GM18868 (cell line): Measurements from ENCODE around the gene SLC15A2.
"Not testable (repeated sequence)": the region's sequence is repeated elsewhere in the genome, so short reads cannot be mapped to it uniquely, and the experiment has no call there.

Experiments used
- ATAC-seq: cut with Tn5 transposase; IDR thresholded peaks from one replicate; pipeline ENCODE4 v1.9.1; 2021; ENCODE audit warnings: mild to moderate bottlenecking, moderate library complexity; ENCODE audit not compliant: unreplicated experiment

Gene SLC15A2

GRCh38 chr3:121894301-121894990 is at the start of gene SLC15A2:
Gene SLC15A2 (plus strand): TSS chr3:121894401. CDS start chr3:121894477, 76 bp downstream.
- no peak for ATAC-seq

GRCh38 chr3:121844892-121845291 is 49.3 kb upstream of the SLC15A2 start:
- ATAC-seq: no peak

- ATAC-seq: no peak
These were observed 41.9 kb upstream of the SLC15A2 start for GRCh38 chr3:121852256-121852655.

- no peak for ATAC-seq
These were observed 38.6 kb upstream of the SLC15A2 start for GRCh38 chr3:121855555-121855954.

- ATAC-seq: not testable (repeated sequence)
These were observed 36.4 kb upstream of the SLC15A2 start for GRCh38 chr3:121857778-121858177.

GRCh38 chr3:121863247-121863646 is 31.0 kb upstream of the SLC15A2 start:
- not testable (repeated sequence) for ATAC-seq

- no peak for ATAC-seq
These were observed 30.4 kb upstream of the SLC15A2 start for GRCh38 chr3:121863801-121864200.

- ATAC-seq: no peak
These were observed 24.5 kb upstream of the SLC15A2 start for GRCh38 chr3:121869736-121870135.

- ATAC-seq: no peak
These were observed 23.5 kb upstream of the SLC15A2 start for GRCh38 chr3:121870717-121871116.

- no peak for ATAC-seq
These were observed 22.8 kb upstream of the SLC15A2 start for GRCh38 chr3:121871430-121871829.

GRCh38 chr3:121878411-121878810 is 15.8 kb upstream of the SLC15A2 start:
- ATAC-seq: no peak

- ATAC-seq: no peak
These were observed 10.7 kb upstream of the SLC15A2 start for GRCh38 chr3:121883507-121883906.

GRCh38 chr3:121885386-121885785 is 8.8 kb upstream of the SLC15A2 start:
- no peak for ATAC-seq

GRCh38 chr3:121895121-121895520 is 920 bp downstream of the SLC15A2 start:
- ATAC-seq: no peak

GRCh38 chr3:121895736-121896135 is 1.5 kb downstream of the SLC15A2 start:
- ATAC-seq: no peak

- no peak for ATAC-seq
These were observed 2.6 kb downstream of the SLC15A2 start for GRCh38 chr3:121896823-121897222.

- ATAC-seq: no peak
These were observed 3.1 kb downstream of the SLC15A2 start for GRCh38 chr3:121897296-121897695.

GRCh38 chr3:121913305-121913990 is 19.2 kb downstream of the SLC15A2 start:
- no peak for ATAC-seq

- no peak for ATAC-seq
These were observed 20.1 kb downstream of the SLC15A2 start for GRCh38 chr3:121914081-121914998.

GRCh38 chr3:121916189-121916588 is 22.0 kb downstream of the SLC15A2 start:
- ATAC-seq: no peak

- ATAC-seq: no peak
These were observed 24.7 kb downstream of the SLC15A2 start for GRCh38 chr3:121918779-121919483.
